Type B pancreatic cell (in vitro differentiated cells): ENCODE data around the gene FKBP1B. TPM values are rescaled to one million over a fixed set of nuclear protein-coding genes. Genes with fewer than 3 reads are reported as not detected.
"Not testable (repeated sequence)": the region's sequence is repeated elsewhere in the genome, so short reads cannot be mapped to it uniquely, and the experiment has no call there.

ENCODE experiments used
- DNase-seq: peaks from one replicate; pipeline ENCODE4 v3.0.0; 2021; ENCODE audit warnings: mixed read lengths; ENCODE audit not compliant: unreplicated experiment; ENCODE audit errors: extremely low spot score
- H3K27ac Mint-ChIP-seq: 2 replicates; pipeline ENCODE4 v1.8.0; 2021; ENCODE audit warnings: mild to moderate bottlenecking, mixed read lengths
- H3K27me3 Mint-ChIP-seq: 2 replicates; pipeline ENCODE4 v1.8.0; 2021; ENCODE audit warnings: mixed read lengths
- H3K36me3 Mint-ChIP-seq: 2 replicates; pipeline ENCODE4 v1.8.0; 2021; ENCODE audit warnings: mixed read lengths
- H3K4me1 Mint-ChIP-seq: one replicate; pipeline ENCODE4 v1.8.0; 2021; ENCODE audit warnings: mixed read lengths; ENCODE audit not compliant: unreplicated experiment
- H3K4me3 Mint-ChIP-seq: 2 replicates; pipeline ENCODE4 v1.8.0; 2021; ENCODE audit warnings: mild to moderate bottlenecking, mixed read lengths
- H3K9me3 Mint-ChIP-seq: 2 replicates; pipeline ENCODE4 v1.8.0; 2021; ENCODE audit warnings: mixed read lengths
- total RNA-seq: library from RNA; stranded (reverse); gene quantifications from 2 replicates; pipeline ENCODE4 v1.2.1, GENCODE V29; 2021; ENCODE audit warnings: low replicate concordance
- TF ChIP-seq, protein P1 (sequence below): fragments of 200-600 bp; sonication (generic); conservative IDR thresholded peaks from 2 replicates; pipeline ENCODE4 v1.5.0; 2021; ENCODE audit warnings: antibody characterized with exemption, mild to moderate bottlenecking

The FKBP1B gene
- total RNA-seq, 1 donor from 2014 or later: 23.0 TPM

DNA sequence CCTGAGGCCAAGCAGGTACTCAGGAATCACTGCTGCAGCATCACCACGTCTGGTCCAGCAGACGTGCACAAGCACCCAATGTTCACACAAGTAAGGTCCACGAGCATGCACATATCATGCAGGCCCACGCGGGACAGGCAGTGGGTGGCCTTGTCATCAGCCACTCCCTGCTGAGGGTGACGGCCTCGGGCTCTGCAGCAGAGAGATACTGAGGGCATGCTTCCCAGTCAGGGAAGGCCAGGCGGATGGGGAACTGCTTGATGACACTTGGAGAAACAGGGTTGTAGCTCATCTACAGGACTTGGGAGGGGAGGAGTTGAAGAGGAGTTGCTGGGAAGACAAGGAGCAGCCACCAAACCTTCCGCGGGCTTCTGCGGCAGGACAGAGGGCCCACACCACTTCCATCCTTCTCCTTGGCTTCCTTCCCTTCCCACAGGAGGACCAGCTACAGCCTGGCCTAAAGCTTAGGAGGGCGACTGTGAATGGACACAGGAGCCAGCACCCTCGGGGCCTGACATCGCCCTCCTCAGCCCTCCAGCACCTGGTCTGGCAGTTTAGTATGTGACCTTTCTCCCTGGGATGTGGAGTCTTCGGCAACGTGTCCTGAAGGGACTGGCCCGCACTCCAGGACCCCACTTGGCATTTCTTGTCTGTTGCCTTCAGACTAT is 24.4 kb upstream of the FKBP1B start:
- Mint-ChIP-seq H3K9me3 (no peaks in the 10 kb centered on the region), H3K27ac (no peak overlapping the region), H3K4me3 (no peak overlapping the region), H3K4me1 (no peaks in the 10 kb centered on the region), H3K27me3 (no peaks in the 10 kb centered on the region), H3K36me3 (peaks cover 12% of the 10 kb centered on the region)
- no peak for DNase-seq
- TF ChIP-seq, protein P1, sequence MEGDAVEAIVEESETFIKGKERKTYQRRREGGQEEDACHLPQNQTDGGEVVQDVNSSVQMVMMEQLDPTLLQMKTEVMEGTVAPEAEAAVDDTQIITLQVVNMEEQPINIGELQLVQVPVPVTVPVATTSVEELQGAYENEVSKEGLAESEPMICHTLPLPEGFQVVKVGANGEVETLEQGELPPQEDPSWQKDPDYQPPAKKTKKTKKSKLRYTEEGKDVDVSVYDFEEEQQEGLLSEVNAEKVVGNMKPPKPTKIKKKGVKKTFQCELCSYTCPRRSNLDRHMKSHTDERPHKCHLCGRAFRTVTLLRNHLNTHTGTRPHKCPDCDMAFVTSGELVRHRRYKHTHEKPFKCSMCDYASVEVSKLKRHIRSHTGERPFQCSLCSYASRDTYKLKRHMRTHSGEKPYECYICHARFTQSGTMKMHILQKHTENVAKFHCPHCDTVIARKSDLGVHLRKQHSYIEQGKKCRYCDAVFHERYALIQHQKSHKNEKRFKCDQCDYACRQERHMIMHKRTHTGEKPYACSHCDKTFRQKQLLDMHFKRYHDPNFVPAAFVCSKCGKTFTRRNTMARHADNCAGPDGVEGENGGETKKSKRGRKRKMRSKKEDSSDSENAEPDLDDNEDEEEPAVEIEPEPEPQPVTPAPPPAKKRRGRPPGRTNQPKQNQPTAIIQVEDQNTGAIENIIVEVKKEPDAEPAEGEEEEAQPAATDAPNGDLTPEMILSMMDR: no peak

DNA sequence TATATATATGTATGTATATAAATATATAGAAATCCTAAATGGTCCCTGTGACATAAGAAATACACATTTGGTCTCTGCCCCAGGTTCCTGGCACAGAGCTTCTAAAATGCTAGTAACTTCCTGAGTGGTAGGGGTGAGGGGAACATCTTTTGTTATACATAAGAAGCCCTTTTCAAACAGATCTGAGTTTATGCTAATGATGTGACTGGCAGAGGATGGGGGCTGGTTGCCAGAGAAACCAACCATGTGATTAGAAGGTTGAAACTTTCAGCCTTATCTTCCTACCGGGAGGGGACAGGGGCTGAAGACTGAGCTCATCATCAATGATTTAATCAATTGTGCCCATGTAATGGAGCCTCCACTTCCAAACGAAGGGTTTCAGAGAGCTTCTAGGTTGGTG is 23.3 kb upstream of the FKBP1B start:
- no peak for DNase-seq
- no peaks in the 10 kb centered on the region for H3K27me3 Mint-ChIP-seq
- peaks cover 20% of the 10 kb centered on the region for H3K36me3 Mint-ChIP-seq
- H3K27ac Mint-ChIP-seq: no peak overlapping the region
- H3K4me1 Mint-ChIP-seq: no peaks in the 10 kb centered on the region
- TF ChIP-seq, protein P1: no peak
- H3K4me3 Mint-ChIP-seq: no peak overlapping the region
- H3K9me3 Mint-ChIP-seq: no peaks in the 10 kb centered on the region

DNA sequence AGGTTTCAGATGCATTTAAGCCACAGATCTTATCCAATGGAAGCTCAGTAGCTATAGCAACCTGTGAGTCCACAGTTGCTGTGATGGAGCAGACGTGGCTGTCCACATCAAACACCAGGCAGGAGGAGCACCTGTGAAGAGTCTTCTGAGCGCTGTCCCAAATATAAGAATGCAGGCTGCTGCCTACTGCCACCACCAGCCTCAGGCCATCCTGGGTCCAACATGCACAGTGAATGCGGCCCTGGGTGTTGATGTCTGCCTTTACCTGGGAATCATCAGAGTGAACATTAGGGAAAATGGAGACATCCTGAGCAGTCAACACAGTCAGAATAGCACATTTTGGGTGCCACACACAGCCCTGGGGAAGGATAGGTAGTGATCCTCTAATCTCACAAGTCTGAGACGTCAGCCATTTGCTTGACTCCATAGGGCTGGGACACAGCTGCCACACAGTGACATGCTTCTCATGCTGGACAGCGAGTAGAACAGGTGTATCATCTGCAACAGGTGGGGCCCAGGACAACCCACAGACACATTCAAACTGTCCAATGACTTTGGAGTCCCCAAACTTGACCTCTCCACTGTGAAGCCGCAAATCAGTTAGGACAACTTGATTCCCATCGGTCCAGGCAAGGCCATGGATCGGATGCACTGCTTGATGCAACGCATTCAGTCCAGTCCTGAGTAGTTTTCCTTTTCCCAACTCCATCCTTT is 10.6 kb upstream of the FKBP1B start:
- Mint-ChIP-seq H3K4me1 (no peaks in the 10 kb centered on the region), H3K9me3 (no peaks in the 10 kb centered on the region)
- TF ChIP-seq, protein P1: no peak

DNA sequence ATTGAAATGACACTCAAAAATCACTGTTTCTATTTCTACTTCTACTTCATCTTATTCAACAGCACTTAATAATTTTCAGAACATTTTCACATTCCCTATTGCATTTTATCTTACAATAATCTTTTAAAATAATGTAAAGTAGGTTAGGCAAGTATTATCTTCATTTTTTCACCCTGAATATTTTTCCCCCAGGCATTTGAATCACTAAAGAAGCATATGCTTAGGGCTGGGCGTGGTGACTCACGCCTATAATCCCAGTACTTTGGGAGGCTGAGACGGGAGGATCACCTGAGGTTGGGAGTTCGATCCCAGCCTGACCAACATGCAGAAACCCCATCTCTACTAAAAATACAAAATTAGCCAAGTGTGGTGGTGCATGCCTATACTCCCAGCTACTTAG is 9.0 kb upstream of the FKBP1B start:
- DNase-seq: no peak
- Mint-ChIP-seq H3K27me3 (no peaks in the 10 kb centered on the region), H3K36me3 (peaks cover 21% of the 10 kb centered on the region), H3K9me3 (no peaks in the 10 kb centered on the region), H3K4me3 (no peak overlapping the region), H3K27ac (no peak overlapping the region), H3K4me1 (peaks cover 5% of the 10 kb centered on the region)
- TF ChIP-seq, protein P1: no peak

More for the DNA sequence above, 10.6 kb upstream of the FKBP1B start:
- Mint-ChIP-seq H3K27me3 (no peaks in the 10 kb centered on the region), H3K4me3 (no peak overlapping the region), H3K36me3 (peaks cover 20% of the 10 kb centered on the region), H3K27ac (no peak overlapping the region)
- no peak for DNase-seq

DNA sequence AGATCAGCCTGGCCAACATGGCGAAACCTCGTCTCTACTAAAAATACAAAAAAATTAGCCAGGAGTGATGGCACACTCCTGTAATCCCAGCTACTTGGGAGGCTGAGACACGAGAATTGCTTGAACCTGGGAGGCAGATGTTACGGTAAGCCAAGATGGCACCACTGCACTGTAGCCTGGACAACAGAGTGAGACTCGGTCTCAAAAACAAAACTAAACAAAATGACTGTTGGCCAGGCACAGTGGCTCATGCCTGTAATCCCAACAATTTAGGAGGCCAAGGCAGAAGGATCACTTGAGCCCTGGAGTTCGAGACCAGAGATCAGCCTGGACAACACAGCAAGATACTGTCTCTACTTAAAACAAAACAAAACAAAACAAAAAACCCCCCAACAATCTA is 6.4 kb upstream of the FKBP1B start:
- DNase-seq, H3K9me3 Mint-ChIP-seq, H3K27ac Mint-ChIP-seq, H3K27me3 Mint-ChIP-seq, H3K4me3 Mint-ChIP-seq: not testable (repeated sequence)
- Mint-ChIP-seq H3K36me3 (peaks cover 13% of the 10 kb centered on the region), H3K4me1 (peaks cover 15% of the 10 kb centered on the region)
